Measurements from ENCODE around the gene IRX2.

DNA sequence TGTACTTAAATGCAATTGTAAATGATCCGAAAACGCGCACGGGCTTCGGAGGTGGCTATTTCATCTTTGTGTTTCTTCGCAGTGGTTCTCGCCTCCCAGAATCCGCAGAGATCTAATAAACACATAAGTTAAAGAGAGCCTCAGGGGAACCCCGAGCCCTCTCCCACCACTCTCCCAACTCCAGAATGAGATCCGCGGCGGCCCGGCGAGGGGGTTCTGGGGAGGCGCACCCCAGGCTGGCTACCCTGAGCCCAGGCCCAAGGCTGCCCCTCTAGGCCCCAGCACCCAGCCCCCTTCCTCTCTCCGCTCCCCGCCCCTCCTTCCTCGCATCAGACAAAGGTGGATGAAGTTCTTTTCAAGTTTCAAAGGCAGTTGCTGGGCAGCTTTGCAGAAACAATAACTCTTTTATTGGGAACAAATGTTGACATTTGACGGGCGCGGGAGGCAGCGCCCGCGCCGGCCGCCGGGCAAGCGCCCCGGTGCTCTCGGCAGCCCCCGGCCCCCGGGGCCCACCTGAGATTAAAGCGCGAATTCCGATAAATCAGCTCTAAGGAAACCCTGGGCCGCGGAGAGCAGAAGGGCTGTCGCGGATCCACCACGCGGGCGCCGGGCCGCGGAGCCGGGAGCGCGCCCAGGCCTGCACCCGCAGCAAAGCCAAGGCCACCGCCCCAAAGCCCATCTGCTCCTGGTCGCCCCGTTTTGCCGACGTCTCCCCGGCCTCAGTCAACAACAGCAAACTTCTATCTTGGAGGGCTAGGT lies 8.4 kb downstream of the IRX2 start:
- TF ChIP-seq POLR2AphosphoS5 (IDR thresholded peaks at IDR 0.05), result no peak
- TF ChIP-seq POLR2A (IDR thresholded peaks at IDR 0.05), result no peak
- TF ChIP-seq, protein P1, sequence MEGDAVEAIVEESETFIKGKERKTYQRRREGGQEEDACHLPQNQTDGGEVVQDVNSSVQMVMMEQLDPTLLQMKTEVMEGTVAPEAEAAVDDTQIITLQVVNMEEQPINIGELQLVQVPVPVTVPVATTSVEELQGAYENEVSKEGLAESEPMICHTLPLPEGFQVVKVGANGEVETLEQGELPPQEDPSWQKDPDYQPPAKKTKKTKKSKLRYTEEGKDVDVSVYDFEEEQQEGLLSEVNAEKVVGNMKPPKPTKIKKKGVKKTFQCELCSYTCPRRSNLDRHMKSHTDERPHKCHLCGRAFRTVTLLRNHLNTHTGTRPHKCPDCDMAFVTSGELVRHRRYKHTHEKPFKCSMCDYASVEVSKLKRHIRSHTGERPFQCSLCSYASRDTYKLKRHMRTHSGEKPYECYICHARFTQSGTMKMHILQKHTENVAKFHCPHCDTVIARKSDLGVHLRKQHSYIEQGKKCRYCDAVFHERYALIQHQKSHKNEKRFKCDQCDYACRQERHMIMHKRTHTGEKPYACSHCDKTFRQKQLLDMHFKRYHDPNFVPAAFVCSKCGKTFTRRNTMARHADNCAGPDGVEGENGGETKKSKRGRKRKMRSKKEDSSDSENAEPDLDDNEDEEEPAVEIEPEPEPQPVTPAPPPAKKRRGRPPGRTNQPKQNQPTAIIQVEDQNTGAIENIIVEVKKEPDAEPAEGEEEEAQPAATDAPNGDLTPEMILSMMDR (IDR thresholded peaks at IDR 0.05), result no peak

Data from suprapubic skin (tissue), 4 donors.